GM19035 (cell line): ENCODE measurements around the gene CREB5.
"Not testable (repeated sequence)": the region's sequence is repeated elsewhere in the genome, so short reads cannot be mapped to it uniquely, and the experiment has no call there.

Experiments
- ATAC-seq: cut with Tn5 transposase; IDR thresholded peaks from one replicate; pipeline ENCODE4 v1.9.1; 2021; ENCODE audit not compliant: unreplicated experiment

CREB5 gene

DNA sequence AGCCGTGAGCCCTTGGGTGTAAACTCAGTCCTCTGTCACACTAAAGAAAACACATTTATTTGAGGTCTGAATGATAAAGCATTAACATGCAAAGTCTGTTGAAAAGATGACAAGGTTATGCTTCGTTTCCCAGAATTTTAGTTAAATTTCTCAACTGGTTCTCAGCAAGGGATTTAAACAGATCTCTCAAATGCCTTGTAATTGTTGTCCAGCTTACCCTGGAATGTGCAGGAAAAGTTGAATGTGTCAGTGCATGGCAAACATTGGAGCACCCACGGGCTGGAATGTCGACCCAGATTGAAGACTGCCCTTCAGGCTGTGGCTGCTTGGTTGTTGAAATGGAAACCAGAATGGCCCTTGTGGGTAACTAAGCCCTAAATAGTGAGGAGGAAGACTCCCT, 354.0 kb downstream of the CREB5 start:
- no peak for ATAC-seq

GRCh38 chr7:28767356-28767755, 355.0 kb downstream of the CREB5 start:
- no peak for ATAC-seq

DNA sequence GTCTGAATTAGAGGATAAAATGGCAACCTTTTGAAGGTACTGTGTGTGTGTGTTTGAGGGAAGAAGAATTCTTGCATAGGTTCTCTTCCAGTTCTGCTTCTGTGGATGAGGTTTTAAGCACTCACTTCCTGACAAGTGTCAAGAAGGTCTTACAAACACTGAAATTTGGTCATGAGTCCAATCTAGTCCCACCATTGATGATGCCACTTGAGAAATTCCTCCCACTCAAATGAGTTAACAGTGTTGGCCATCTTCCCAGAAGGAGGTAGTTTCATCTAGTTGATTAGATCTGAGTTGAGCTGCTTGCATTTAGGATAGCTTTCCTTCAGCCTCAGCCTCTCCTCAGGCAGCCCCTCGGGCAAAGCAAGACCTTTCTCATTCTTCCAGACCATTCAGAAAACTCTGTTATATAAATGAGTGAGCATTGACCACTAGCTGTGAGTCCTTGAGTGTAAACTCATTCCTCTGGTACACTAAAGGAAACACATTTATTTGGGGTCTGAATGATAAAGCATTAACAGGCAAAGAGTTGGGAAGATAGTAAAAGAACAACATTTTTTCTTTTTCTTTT, 356.3 kb downstream of the CREB5 start:
- ATAC-seq: no peak

GRCh38 chr7:28771906-28772622, 359.7 kb downstream of the CREB5 start:
- ATAC-seq: no peak

- no peak for ATAC-seq
Measured at GRCh38 chr7:28773423-28774145, 361.3 kb downstream of the CREB5 start.

- no peak for ATAC-seq
Measured at GRCh38 chr7:28774261-28774988, 362.1 kb downstream of the CREB5 start.

DNA sequence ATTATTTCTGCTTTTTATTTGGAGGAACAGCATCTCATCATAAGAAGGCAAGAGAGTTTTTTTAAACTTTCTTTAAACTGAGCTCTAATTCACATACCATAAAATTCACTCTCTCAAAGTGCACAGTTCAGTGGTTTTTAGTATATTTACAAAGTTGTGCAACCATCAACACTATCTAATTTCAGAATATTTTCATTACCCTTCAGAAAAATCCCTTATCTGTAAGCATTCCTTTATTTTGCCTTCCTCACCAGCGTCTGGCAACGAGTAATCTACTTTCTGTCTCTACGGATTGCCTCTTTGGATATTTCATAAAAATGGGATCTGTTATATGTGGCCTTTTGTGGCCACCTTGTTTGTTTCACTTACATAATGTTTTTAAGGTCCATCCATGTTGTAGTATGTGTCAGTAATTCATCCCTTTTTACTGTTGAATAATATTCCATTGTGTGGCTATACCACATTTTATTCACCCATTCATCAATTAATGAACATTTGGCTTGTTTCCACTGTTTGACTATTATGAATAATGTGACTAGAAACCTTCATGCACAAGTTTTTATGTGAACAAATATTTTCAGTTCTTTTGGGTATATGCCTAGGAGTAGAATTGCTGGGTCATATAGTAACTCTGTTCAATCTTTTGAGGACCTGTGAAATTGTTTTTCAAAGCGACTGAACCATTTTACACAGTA, 364.3 kb downstream of the CREB5 start:
- ATAC-seq: no peak

DNA sequence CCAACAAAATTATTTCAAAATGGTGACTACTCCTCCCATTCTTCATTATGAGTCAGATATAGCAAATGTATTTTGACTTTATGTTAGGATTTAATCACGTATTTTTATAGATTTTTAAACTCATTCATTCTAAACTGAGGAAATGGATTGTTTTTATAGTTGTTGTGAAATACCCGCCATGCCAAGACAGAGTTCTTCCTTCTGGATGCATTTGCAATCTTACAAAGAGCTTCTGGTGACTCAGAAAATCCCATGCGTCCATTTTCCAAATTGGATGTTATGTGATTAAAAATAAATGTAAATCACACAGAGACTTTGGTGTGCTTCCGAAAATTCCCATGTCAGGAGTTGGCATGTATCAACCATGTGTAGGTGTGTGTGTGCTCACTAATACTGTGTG, 366.5 kb downstream of the CREB5 start:
- ATAC-seq: no peak

GRCh38 chr7:28779954-28780353, 367.6 kb downstream of the CREB5 start:
- no peak for ATAC-seq

DNA sequence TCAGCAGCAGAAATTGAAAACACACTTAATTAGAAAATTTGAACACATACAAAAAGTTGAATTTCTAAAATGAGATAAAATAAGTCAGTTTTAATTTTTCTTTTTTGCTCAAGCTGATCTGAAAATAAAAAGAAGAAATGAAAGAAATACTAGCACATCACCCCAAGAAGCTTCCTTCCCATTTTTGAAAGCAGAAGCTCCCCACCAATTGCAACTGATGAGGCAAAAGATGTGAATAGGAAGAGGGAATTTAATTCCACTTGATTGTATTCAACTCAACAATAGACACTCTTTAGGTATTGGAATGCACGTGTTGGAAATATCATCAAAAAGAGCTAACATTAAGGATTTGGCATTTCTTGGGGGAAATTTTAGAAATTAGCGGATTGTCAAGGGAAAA, 370.0 kb downstream of the CREB5 start:
- no peak for ATAC-seq

DNA sequence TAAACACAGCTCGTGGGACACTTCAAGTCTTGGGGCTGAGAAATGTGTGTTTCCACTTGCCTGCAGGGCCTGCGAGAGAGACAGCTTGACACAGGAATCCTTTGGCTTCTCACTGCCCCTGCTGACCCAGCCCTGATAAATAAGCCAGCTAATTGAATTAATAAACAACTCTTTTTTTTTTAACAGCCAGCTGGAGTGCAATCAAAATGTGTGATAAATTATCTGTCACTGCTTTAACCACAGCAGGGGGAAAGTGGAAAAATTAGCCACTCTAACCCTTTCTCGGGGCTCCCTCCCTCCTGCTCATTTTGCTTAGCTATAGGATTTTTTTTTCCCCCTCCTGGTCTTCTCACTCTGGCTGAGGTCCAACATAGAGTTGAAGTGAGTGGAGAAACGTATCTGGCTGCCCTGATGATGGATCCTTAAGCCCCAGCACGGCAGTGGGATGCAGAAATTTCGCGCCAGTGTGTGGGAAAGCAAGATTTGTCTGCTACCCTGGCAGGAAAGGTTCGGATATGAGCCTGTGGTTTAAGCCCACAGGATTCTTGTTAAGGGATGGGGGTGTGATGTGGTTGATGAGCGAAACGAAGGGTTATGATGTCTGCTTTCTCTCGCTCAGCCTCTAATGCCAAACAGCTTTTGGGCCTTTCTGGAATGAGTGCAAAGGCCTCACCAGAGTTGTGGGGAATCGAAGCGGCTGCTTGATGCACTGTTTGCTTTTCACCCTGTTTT, 372.0 kb downstream of the CREB5 start:
- no peak for ATAC-seq

- ATAC-seq: no peak
Measured at GRCh38 chr7:28785041-28785995, 373.0 kb downstream of the CREB5 start.

DNA sequence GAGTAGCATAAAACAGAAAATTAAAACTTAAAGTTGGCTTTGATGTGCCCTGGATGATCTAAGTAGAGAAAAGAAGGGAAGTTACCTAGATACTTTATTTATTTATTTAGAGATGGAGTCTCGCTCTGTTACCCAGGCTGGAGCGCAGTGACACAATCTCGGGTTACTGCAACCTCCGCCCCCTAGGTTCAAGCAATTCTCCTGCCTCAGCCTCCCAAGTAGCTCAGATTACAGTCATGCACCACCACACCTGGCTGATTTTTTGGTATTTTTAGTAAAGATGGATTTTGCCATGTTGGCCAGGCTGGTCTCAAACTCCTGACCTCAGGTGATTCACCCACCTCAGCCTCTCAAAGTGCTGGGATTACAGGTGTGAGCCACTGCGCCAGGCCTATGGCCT, 373.8 kb downstream of the CREB5 start:
- not testable (repeated sequence) for ATAC-seq

DNA sequence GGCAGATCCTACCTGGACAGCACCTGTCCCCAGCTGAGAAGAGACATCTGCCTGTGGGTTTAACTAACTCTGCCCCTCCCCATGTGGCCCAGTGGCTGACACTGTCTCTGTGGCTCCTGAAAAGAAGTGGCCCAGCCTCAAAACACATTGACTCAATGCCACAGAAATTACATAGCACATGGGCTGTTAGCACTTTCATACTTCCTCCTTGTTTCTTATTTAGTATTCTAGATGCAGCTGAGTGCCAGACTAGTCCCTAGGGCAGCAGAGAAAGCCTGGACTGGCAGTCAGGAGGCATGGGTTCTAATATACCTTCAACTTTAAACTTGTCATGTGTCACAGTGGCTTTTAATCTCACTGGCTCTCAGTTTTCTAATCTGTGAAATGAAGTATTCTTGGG, 374.8 kb downstream of the CREB5 start:
- no peak for ATAC-seq

DNA sequence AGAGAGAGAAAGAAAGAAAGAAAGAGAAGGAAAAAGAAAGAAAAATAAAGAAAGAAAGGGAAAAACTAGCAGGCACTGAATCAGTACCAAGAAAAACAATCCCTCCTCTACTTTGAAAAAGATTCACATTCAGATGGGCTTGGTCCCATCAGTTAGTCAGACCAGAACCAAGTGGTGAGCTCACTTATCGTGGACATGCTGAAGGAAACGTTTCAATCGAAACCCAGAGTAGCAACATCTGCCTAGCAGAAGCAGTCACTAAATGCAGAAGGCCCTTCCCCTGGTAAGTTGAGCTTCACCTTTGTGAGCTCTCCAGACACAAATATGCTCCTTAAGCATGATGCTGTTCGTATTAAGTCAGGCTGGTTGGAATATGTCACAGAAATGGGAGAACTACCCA, 378.1 kb downstream of the CREB5 start:
- no peak for ATAC-seq

DNA sequence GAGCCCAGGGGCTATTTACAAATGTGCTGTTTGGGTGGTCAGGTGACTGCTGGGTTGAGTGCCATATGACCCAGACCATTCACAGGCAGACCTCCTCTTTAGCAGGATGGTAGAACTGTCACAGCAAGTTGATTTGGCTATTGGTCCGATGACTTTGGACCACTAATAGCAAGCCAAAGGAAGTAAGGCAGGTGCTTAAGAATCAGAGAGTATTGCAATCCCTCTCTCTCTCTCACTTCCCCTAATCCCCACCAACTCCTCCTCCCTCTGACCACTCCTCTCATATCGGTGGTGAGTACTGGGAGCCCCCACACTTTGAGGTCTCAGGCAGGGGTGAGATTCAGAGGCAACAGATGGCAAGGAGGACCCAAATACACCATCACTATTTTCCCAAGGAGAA, 380.5 kb downstream of the CREB5 start:
- no peak for ATAC-seq

DNA sequence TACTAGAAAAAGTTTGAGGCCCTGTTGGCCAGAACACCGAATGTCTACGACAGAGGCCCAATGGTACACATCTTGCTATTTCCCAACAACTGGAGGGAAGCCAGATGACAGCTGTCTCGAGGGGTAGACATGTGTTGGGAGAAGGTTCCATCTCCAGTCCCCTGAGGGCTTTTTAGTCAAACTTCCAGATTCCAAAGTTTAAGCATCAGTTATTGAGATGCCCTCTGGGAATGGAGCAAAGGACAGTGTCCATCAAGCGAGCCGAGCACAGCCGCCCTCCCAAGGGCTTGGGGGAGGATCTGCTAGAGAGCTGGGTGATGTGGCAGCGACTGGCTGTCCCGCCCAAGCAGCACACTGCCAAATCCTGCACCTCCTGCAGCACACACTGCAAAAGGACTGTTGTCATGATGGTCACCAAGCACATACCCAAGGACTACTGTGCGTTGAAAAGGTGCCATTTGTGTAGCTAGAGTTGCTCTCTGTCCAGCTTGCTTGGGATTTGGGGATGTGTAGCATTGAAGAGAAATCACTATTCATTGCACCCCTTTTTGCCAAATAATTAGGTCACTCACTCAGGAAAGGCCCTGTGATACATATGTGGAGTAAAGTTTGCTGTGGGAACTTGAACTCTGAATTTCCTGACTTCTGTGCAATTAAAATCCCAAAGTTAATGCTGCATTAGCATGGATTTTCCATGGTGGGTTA, 381.2 kb downstream of the CREB5 start:
- ATAC-seq: no peak

DNA sequence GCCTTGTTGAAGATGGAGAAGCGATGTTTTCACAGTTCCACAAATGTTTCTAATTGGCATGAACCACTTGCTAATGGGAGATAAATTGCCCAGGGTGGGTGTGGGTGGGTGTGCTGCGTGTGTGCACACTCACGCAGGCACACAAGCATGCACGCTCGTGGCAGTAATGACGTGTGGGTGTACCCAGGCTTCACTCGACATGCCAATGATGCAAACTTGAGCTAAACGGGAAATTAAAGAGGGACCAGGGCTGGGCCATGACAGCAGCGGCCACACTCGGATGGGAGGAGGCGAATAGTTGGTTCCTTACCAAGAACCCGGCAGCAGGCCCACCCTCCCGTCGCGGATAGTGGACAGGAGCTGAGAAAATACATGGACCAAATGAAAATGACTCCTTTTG, 386.0 kb downstream of the CREB5 start:
- no peak for ATAC-seq

DNA sequence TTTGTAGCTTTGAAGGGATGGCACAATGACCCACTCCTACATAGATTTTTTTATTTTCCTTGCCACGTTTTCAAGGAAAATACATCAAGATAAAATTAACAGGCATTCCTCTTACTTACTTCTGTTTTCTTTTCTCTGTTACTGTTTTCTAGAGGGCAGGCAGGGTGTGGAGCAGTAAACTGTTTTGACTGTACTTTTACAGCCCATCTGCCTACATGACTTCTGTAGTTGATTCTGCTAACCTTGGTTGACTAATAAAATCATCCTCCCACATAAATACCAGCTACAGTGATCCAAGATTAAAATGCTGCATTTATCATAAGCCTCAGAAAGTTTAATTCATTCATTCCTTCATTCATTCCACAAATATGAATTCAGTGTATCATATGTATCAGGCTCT, 387.3 kb downstream of the CREB5 start:
- ATAC-seq: no peak
